Effector CD4-positive, alpha-beta T cell (primary cell): ENCODE measurements around the gene IGFL3.
"Not testable (repeated sequence)": the region's sequence is repeated elsewhere in the genome, so short reads cannot be mapped to it uniquely, and the experiment has no call there.

Experiments
- DNase-seq: peaks from one replicate; pipeline ENCODE4 v3.0.0-alpha.2; 2020

IGFL3 gene

DNA sequence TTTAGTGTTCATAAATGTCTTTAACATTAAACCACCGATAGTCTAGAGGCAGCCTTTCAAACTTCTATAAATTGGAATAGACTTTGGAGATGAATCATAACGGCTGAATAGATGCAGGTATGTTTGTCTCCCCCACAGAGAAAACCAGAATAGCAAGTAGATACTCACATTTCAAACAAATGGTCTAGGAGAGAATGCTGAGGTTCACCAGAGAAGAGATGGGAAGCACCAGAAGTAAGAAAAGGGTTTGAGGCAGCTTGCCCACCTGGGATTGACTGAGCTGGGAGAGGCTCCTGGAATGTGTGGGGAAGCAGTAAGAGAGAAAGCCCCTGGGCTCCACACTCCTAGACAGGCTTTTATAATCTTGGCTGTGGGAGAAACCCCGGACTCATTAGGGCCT is 6.4 kb downstream of the IGFL3 start:
- no peak for DNase-seq

DNA sequence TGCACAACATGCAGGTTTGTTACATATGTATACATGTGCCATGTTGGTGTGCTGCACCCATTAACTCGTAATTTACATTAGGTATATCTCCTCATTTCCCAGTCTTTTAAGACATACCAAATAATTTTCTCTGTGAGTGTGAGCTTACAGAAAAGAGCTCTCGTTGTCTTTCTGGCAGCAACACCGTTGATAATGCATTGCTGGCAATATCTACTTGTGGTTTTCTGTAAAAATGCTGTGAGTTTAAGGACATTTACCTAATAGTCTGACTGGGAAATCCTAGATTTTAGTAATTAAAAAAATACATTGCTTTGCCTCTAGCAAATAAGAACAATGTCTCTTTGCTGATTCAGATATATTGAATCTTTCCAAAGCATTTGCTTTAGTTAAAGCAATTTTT is 8.4 kb downstream of the IGFL3 start:
- no peak for DNase-seq

DNA sequence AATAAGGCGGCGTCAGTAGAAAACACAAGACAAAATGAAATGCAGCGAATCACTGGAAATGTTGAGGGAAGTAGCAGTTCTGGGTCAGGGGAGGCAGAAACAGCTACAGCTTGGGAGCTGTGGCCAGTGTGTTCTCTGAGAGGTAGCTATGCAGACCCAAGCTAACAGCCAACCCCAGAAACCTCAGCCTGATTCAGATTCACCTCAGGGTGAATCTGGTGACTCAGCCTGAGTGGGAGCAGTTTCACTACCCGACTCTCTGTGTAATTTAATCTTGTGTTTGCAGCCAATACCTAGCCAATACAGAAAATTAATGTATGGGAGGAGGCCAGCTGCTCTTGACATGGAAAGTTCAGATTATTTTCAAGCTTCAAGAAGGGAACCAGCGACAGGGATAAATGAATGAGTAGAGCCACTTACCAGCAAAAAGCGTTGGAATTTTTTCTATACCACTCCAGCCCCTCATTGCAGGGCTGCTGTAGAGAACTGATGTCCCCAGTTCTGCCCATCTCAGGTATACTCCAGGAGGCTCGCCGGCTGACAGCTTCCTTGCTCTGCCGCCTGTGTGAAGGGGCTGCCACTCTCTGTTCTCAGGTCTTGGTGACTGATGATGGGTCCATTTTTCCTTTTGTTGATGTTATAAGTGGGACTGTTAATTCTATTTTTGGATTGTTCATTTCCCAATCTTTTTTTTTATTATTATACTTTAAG is 8.9 kb downstream of the IGFL3 start:
- DNase-seq = no peak

DNA sequence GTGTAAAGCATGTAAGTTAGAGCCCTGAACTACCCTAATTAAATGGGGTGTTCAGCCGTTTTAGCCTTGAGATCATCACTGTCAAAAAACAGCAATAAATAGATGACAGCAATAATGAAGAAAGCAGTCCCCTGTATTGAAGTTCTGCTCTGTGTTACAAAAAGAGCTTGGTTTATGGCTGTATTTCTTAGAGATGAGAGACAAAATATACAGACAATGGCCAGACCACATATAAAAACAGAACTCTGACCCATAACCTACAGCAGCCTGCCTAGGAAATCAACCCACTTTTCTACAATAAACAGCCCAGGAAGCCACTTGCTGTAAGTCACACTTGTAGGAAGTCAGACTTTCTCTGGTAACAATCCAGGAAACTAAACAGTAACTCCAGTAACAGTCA is 10.8 kb downstream of the IGFL3 start:
- DNase-seq = no peak

DNA sequence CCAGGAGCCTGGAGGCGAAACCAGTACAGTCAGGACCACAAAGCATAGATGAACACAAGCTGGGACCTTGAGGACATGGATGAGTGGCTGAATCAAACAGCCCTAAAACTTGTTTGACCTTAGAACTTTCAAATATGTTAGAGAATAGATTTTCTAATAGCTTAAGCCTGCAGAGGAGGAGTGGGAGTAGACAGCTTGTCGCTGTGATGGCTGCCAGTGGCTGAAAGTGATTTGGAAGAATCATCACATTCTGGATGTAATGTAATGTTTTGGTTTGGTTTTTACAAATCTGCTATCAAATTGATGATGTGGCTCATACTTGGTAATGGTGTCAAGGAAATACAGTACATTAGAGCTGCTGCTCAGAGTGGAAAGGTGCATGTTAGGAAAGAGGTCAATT is 12.0 kb downstream of the IGFL3 start:
- DNase-seq = no peak

DNA sequence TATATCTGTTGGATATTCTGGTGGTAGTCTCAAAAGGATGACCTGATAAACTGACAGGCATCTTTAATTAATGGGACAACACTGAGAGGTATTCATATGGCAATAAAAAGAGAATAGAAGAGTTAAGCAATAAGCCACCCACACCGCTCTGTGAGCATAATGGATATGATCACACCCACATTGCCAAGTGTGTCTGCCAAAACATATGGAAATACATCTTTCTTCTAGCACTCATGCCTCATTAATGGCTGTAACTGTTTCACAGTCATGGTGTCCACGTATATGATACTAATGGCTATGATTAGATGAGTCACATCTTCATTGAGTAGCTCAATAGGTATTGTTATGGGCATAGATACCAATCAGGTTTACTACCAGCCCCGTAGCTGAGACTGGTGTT is 13.1 kb downstream of the IGFL3 start:
- no peak for DNase-seq

DNA sequence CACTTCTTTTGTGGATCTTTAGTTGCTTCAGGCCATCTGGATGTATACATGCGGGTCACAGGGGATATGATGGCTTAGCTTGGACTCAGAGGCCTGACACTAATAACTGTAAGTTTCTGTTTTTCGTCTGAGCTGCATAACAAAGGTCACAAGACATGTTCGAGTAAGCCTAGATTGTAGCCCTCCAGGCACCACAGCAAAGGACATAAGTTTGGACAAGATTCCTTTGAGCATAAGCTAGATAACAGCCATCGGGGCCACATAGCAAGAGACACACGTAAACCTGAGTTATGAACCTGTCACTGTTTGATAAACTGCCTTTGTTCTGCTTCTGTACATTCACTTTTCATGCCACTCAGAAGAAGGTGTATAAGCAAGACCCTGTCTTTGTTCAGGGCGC is 14.6 kb downstream of the IGFL3 start:
- no peak for DNase-seq

DNA sequence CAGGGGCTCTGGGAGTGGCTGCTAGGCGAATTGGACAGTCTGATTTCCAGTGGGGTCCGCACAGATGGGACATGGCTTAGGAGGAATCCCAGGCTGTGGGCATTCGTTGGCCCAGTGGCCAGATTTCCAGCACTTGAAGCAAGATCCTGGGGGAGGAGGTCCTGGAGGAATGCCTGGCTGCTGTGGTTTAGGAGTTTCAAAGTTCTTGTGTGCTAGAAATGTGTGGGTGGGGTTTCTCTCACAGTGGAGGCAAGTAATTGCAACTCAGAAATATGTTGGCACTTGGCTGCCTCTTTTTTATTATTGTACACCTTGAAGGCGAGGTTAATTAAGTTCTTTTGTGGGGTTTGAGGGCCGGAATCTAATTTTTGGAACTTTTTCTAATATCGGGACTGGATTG is 17.1 kb downstream of the IGFL3 start:
- DNase-seq = no peak

DNA sequence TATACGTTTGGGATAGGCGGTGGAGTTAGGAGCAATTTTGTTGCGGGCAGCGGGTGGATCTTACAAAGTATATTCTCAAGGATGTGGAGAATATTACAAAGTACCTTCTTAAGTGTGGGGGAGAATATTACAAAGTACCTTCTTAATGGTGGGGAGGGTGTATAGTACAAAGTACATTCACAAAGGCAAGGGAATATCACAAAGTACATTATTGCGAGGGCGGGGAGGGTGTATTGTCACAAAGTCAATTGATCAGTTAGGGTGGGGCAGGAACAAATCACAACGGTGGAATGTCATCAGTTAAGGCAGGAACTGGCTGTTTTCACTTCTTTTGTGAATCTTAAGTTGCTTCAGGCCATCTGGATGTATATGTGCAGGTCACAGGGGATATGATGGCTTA is 22.2 kb downstream of the IGFL3 start:
- not testable (repeated sequence) for DNase-seq

DNA sequence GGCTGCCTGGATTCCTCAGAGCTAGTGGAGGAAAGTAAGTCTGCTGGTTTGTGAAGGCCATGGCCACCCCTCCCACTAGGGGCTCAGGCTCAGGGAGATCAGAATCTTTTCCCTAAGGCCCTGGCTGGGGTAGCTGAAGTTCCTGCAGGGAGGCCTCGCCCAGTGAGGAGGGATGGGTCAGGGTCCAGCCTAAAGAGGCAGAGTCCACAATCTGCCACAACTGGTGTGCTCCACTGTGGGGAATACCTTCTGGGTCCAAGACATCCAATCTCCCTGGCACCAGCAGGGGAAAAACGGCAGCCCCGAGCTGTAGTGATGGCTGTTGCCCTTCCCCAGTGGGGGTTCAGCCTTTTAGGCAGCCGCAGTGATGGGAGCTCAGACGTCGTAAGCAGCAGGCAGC is 23.2 kb downstream of the IGFL3 start:
- DNase-seq = no peak

DNA sequence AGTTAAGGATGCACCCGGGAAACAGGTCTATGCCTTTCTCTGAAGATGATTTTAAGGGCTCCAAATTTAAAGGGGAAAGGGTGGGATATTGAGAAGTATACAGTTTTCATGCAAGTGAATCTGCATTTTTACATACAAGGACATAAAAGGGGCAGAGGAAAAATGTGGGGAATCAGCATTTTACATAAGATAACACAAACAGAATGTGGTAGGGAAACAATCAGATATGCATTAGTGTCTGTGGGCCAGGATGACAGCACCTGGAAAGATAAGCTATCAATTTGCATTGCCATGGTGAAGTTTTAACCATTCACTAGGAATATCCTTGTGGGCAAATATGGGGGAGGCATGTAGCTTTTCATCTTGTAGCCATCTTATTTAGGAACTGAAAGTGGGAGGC is 24.1 kb downstream of the IGFL3 start:
- DNase-seq = no peak

DNA sequence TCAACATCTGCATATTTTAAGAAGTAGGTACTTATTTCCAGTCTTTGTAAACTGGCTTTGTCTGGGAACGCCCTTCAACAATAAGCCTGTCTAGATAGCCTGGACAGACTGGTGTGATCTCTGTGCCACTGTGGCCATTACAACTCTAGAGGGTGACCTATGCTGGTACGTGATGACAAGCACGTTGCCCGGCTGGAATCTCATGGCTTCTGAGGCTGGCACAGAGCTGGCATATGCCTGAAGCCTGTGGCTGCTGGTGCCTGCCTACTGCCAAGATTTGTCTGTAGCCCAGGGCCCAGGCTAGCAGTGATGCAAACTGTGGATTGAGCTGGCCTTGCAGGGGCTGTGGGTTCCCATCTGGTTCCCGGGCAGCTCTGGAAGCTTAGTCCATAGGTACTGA is 34.0 kb downstream of the IGFL3 start:
- DNase-seq = no peak

DNA sequence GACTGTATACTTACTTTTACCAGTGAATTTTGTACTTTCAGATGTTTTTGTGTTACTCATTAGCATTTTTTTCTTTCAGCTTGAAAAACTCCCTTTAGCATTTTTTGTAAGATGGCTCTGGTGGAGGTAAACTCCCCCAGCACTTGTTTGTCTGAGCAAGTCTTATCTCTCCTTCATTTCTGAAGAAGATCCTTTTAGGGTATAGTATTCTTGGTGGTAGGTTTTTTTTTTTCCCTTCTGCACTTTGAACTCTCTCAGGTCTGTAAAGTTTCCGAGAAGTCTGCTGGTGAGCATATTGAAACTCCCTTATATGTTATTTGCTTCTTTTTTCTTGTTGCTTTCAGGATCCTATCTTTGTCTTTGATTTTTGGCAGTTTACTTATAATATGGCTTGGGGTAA is 35.1 kb downstream of the IGFL3 start:
- no peak for DNase-seq

DNA sequence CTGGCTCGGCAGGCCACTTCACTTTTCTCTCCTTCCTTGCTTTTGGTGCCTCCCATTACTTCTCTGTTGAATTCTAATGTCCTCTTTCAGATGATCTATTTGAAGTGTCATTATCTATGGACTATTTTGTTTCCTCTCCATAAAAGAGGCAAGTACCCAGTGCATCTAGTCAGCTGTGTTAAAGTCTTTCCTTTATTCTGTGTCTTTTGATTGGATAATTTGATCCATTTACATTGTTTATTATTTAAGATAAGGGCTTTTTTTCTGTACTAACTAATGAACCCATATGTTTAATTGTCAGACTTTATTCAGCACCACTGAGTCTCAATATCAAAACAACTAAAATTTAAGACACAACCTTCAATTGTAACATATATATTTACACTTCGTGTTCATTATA is 36.4 kb downstream of the IGFL3 start:
- no peak for DNase-seq

DNA sequence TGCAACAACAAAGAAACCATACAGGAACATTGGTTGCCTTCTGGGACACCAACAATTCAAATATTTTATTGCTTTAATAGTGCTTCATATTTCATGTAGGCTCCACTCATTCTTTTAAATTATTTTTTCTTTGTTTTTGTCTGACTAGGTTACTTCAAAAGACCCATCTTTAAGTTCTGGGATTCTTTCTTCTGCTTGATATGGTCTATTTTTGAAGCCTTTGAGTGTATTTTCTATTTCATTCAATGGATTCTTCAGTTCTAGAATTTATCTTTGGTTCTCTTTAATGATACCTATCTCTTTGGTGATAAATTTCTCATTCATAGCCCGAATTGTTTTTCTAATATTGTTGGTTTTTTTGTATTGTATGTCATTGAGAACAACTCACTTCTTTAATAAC is 38.6 kb downstream of the IGFL3 start:
- no peak for DNase-seq

DNA sequence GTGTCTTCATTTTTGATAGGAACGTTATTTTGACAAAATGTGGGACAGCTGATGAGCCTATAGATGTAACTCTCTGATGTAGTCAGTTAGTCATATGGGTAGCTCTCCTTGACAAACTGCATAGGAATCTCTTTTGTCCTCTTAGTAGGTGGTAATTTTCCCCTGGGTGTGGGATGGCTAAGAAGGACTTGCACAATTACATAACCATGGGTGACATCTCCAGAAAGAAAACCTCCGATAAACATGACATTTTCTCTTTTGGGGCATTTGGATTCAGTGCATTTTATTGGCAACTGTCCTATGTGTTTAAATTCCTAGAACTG is 41.8 kb downstream of the IGFL3 start:
- DNase-seq = no peak

DNA sequence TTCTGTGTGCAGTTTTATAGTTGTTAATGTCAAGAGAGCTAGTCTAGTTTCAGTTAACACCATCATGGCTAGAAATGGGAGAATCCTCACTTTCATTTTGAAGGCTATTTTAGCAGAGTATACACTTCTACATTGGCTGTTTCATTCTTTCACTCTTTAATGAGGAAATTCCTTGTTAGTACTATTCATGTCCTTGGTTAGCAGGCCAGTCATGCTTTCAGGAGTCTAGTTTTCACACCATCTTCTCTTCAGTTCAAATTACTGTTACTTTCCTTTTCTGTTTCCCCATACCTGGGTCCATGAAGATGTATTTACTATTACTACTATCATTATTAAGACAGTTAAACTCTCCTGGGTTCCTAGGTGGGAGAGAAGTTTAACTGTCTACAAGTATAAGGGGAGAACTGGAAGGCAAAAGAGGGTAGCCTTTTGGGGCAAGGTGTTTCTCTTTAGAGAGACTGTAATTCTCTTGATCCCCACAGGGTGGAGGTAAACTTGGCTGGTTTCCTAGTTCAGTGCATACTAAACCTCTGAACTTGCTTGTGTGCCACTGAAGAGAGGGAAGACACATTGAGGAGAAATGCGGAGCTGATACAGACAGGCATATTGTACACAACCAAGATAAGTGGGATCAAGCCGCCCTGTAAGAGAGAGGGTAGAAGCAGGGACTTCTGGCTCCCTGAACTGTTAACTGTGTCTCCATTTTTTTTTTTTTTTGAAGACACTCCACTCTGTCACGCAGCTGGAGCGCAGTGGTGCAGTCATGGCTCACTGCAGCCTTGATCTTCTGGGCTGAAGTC is 42.4 kb downstream of the IGFL3 start:
- DNase-seq = no peak

DNA sequence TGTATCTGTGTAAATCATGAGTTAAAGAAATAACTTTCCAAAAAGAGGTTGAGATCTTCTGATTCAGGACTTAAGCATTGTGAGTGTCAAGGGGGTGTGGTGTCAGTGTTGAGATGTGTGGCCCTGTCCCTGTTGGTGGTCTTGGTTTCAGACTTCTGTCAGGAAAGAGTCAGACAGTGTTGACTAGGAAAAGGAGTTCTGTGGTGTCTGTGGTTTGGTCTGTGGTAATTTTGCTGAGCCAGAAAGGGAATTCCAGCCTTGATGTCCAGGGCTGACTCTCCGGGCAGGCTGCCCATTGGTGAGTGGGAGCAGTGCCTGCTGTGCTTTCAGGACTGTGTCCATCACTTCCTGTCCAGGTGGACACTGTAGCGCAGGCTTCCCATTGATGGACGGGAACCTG is 43.9 kb downstream of the IGFL3 start:
- DNase-seq = no peak

DNA sequence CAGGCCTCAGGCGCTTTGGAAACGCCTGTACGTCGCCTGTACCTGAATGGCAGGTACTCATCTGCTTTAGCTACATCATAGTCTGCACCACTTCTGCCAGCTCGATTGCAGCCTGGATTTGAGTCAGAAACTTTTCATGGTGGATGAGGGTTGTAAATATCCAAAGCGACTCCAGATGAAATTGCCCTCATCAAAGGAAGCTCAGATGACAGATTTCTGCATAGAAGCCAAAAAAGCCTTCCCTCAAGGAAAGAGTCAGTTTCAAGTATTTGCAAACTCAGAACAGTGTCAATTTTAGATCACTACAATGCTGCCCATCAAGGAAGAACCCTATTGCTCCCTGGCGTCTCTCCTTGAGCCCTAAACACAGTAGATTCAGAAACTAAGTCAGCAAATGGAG is 44.9 kb downstream of the IGFL3 start:
- no peak for DNase-seq

DNA sequence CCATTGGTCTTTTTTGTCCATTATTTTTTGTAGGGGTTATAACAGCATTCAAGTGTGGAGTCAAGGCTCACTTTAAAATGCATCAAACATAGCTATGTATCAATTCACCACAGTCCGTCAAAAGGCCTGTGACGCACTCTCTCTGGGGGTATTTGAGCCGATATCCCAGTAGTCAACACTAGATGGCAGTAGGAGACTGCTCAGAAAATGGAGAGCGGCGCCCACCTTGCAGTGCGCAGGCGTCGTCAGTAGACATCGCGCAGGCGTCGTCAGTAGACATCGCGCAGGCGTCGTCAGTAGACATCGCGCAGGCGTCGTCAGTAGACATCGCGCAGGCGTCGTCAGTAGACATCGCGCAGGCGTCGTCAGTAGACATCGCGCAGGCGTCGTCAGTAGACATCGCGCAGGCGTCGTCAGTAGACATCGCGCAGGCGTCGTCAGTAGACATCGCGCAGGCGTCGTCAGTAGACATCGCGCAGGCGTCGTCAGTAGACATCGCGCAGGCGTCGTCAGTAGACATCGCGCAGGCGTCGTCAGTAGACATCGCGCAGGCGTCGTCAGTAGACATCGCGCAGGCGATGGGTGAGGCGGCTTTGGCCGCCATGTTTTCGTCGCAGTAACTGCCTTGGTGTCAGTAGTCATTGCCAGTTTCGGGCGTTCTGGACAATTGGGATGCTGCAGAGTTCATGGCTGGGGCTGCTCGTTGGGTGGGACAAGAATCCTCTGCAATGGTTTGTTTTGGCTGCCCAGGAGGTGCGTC is 45.7 kb downstream of the IGFL3 start:
- DNase-seq = not testable (repeated sequence)

DNA sequence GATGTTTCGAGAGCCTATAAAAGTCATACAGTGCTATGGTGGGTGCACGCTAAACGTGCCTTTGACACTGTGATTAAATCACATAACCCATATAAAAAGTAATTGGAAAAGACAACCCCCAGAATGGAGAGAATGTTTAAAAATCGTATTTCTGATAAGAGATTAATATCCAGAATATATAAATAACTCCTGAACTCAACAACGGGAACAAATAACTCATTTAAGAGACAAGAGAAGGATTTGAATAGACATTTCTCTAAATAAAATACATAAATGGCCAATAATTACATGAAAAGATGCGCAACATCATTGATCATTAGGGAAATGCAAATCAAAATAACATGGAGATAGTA is 46.7 kb downstream of the IGFL3 start:
- DNase-seq = no peak

DNA sequence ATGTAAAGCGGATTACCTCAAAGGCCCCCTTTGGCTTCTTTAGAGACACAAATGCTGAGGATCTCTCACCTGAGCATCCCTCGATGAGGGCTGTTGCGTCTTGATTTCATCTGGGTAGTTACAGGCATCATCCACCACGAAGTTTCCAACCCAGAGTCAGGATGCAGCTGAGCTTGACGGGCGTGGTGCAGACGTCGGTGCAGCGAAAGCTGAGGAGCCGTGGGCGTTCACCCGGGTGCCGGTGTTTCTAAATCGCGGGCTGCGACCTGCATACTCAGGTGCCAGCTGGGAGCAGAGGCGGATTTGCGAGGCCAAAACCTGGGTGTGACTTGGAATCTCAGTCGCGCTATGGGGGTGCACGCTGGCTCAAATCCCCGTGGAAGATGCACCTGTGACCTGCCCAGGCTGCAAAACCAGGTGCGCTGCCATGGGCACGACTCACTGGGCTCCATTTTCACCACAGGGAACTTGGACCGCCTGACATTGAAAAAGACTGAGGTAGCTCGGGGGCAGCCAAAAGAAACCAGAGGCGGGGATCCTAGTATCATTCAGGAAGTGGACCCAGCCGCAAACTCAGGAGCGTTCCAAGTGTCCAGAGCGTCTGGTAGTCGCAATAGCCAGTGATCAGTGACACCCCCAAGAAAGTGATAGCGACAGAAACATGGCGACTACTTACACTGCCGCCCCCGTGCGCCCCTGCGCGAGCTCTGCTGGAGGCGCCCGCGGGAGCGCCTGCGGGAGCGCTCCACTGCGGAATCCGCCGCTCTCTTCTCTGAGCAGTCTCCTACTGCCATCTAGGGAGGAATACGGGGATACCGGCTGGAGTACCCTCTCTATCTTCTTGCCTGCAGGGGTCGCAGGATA is 47.3 kb downstream of the IGFL3 start:
- no peak for DNase-seq
